Ectodermal cell (in vitro differentiated cells): ENCODE measurements around the gene KCNH5.

Experiments
- H3K27ac ChIP-seq: 2 replicates; pipeline ENCODE4 v1.7.0; 2013; ENCODE audit warnings: mild to moderate bottlenecking, low read depth, low read length; ENCODE audit not compliant: insufficient read depth, poor library complexity, severe bottlenecking
- H3K27me3 ChIP-seq: 2 replicates; pipeline ENCODE4 v1.7.0; 2013; ENCODE audit warnings: mild to moderate bottlenecking, low read length; ENCODE audit not compliant: insufficient read depth, control insufficient read depth, poor library complexity, severe bottlenecking
- H3K36me3 ChIP-seq: one replicate; pipeline ENCODE4 v1.7.0; 2013; ENCODE audit warnings: low read length; ENCODE audit not compliant: control insufficient read depth, insufficient read depth
- H3K4me1 ChIP-seq: one replicate; pipeline ENCODE4 v1.7.0; 2013; ENCODE audit warnings: low read length; ENCODE audit not compliant: control insufficient read depth, insufficient read depth
- H3K4me3 ChIP-seq: 2 replicates; pipeline ENCODE4 v1.7.0; 2013; ENCODE audit warnings: low read depth, low read length, control low read depth; ENCODE audit not compliant: insufficient read depth
- H3K9me3 ChIP-seq: 2 replicates; pipeline ENCODE4 v1.7.0; 2013; ENCODE audit warnings: mild to moderate bottlenecking, low read length, moderate library complexity; ENCODE audit not compliant: control insufficient read depth
- WGBS, 2 experiments: methylation state at CpG; one replicate each; pipeline ENCODE4 v1.1.7; 2013; ENCODE audit warnings: missing lambda C conversion rate in 2 of 2; 5-methylcytosine and 5-hydroxymethylcytosine counted together

KCNH5 gene

GRCh38 chr14:62736048-62737043 lies 308.9 kb downstream of the KCNH5 start:
- Histone ChIP-seq H3K9me3 (no peaks in the 10 kb centered on the region), H3K4me3 (no peak overlapping the region), H3K4me1 (no peaks in the 10 kb centered on the region), H3K27me3 (no peaks in the 10 kb centered on the region), H3K27ac (no peak overlapping the region), H3K36me3 (no peaks in the 10 kb centered on the region)
- 92 to 95% methylated on average over 8 of the region's 8 CpGs for whole genome bisulfite sequencing, 2 experiments

GRCh38 chr14:62734831-62735230 lies 310.4 kb downstream of the KCNH5 start:
- Histone ChIP-seq H3K9me3 (no peaks in the 10 kb centered on the region), H3K36me3 (no peaks in the 10 kb centered on the region), H3K4me1 (no peaks in the 10 kb centered on the region), H3K27ac (no peak overlapping the region), H3K4me3 (no peak overlapping the region), H3K27me3 (no peaks in the 10 kb centered on the region)
- 94 to 98% methylated on average over 2 of the region's 2 CpGs for WGBS, 2 experiments

- no peaks in the 10 kb centered on the region for H3K4me1 ChIP-seq
- H3K36me3 ChIP-seq = no peaks in the 10 kb centered on the region
- no peak overlapping the region for H3K4me3 ChIP-seq
- no peaks in the 10 kb centered on the region for H3K27me3 ChIP-seq
- H3K9me3 ChIP-seq = no peaks in the 10 kb centered on the region
- H3K27ac ChIP-seq = no peak overlapping the region
- WGBS, 2 experiments = 80 to 90% methylated on average over 1 to 2 of the region's 2 CpGs
Observed at GRCh38 chr14:62722406-62722805, 322.9 kb downstream of the KCNH5 start.

- no peaks in the 10 kb centered on the region for H3K9me3 ChIP-seq
- no peak overlapping the region for H3K4me3 ChIP-seq
- no peaks in the 10 kb centered on the region for H3K4me1 ChIP-seq
- H3K27me3 ChIP-seq = no peaks in the 10 kb centered on the region
- H3K27ac ChIP-seq = no peak overlapping the region
- no peaks in the 10 kb centered on the region for H3K36me3 ChIP-seq
- WGBS, 2 experiments = 100% methylated on average over 1 of the region's 1 CpG
Observed at GRCh38 chr14:62718629-62719028, 326.6 kb downstream of the KCNH5 start.

GRCh38 chr14:62711351-62712023 lies 333.8 kb downstream of the KCNH5 start:
- H3K9me3 ChIP-seq = no peaks in the 10 kb centered on the region
- peak overlapping the region; percentile 60 for H3K27ac ChIP-seq
- 75 to 77% methylated on average over 7 of the region's 7 CpGs for WGBS, 2 experiments

GRCh38 chr14:62710811-62711210 lies 334.4 kb downstream of the KCNH5 start:
- H3K9me3 ChIP-seq = no peaks in the 10 kb centered on the region
- H3K27me3 ChIP-seq = no peaks in the 10 kb centered on the region
- H3K27ac ChIP-seq = no peak overlapping the region
- peaks cover 5% of the 10 kb centered on the region for H3K36me3 ChIP-seq
- H3K4me1 ChIP-seq = no peaks in the 10 kb centered on the region
- H3K4me3 ChIP-seq = no peak overlapping the region

More at GRCh38 chr14:62711351-62712023, 333.8 kb downstream of the KCNH5 start:
- Histone ChIP-seq H3K36me3 (peaks cover 5% of the 10 kb centered on the region), H3K27me3 (no peaks in the 10 kb centered on the region), H3K4me3 (no peak overlapping the region), H3K4me1 (no peaks in the 10 kb centered on the region)

GRCh38 chr14:62709773-62710172 lies 335.5 kb downstream of the KCNH5 start:
- Histone ChIP-seq H3K36me3 (peaks cover 5% of the 10 kb centered on the region), H3K4me3 (no peak overlapping the region), H3K4me1 (no peaks in the 10 kb centered on the region), H3K27ac (no peak overlapping the region), H3K27me3 (no peaks in the 10 kb centered on the region), H3K9me3 (no peaks in the 10 kb centered on the region)
- WGBS, 2 experiments = 56 to 65% methylated on average over 3 of the region's 3 CpGs

GRCh38 chr14:62706217-62706616 lies 339.0 kb downstream of the KCNH5 start:
- Histone ChIP-seq H3K4me3 (no peak overlapping the region), H3K27ac (no peak overlapping the region), H3K9me3 (no peaks in the 10 kb centered on the region), H3K27me3 (no peaks in the 10 kb centered on the region), H3K36me3 (peaks cover 5% of the 10 kb centered on the region), H3K4me1 (peaks cover 2% of the 10 kb centered on the region)
- 89 to 100% methylated on average over 1 to 2 of the region's 2 CpGs for WGBS, 2 experiments

- Histone ChIP-seq H3K9me3 (no peaks in the 10 kb centered on the region), H3K27me3 (no peaks in the 10 kb centered on the region), H3K27ac (no peak overlapping the region), H3K4me3 (no peak overlapping the region), H3K36me3 (no peaks in the 10 kb centered on the region), H3K4me1 (peaks cover 23% of the 10 kb centered on the region)
- 94 to 100% methylated on average over 1 of the region's 1 CpG for WGBS, 2 experiments
Observed at GRCh38 chr14:62697461-62697860, 347.8 kb downstream of the KCNH5 start.

GRCh38 chr14:62696929-62697328 lies 348.3 kb downstream of the KCNH5 start:
- H3K27ac ChIP-seq = no peak overlapping the region
- H3K4me1 ChIP-seq = peaks cover 23% of the 10 kb centered on the region
- H3K27me3 ChIP-seq = no peaks in the 10 kb centered on the region
- 77 to 80% methylated on average over 3 to 4 of the region's 4 CpGs for WGBS, 2 experiments
- H3K36me3 ChIP-seq = no peaks in the 10 kb centered on the region
- H3K4me3 ChIP-seq = no peak overlapping the region
- H3K9me3 ChIP-seq = no peaks in the 10 kb centered on the region
